Left renal pelvis (tissue), 4 donors: ENCODE results near the gene EHHADH. TPM values are rescaled to one million over a fixed set of nuclear protein-coding genes. Genes with fewer than 3 reads are reported as not detected.
"Not testable (repeated sequence)": the region's sequence is repeated elsewhere in the genome, so short reads cannot be mapped to it uniquely, and the experiment has no call there.

Experiments
- DNase-seq, 4 donors: peaks; one replicate each; pipeline ENCODE4 v3.0.0-alpha.2; 2013; ENCODE audit warnings: low read depth in 4 of 4, low spot score in 3 of 4
- polyA plus RNA-seq, 4 donors: library from polyadenylated mRNA; unstranded; fragments of 120-200 nt; gene quantifications; one replicate each; pipeline ENCODE4 v1.2.1, GENCODE V29; 2013; ENCODE audit not compliant: insufficient read length in 4 of 4

The EHHADH gene
- polyA plus RNA-seq, 4 donors = 6.6 to 27.3 (median 24.4) TPM

DNA sequence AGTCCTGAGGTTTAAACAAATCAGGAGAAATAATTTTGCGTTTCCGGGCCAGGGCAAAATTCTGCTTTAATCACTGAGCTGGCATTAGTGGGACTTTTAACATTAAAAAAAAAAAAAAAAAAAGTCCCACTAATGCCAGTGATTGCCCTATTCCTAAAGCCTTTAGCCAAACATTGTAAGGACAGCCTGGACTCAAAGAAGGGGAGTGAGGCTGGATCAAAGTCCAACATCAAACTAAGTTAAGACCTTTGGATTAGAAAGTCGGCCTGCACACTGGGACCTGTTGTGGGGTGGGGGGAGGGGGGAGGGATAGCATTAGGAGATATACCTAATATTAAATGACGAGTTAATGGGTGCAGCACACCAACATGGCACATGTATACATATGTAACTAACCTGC is 716 bp downstream of the EHHADH start:
- DNase-seq = not testable (repeated sequence)

DNA sequence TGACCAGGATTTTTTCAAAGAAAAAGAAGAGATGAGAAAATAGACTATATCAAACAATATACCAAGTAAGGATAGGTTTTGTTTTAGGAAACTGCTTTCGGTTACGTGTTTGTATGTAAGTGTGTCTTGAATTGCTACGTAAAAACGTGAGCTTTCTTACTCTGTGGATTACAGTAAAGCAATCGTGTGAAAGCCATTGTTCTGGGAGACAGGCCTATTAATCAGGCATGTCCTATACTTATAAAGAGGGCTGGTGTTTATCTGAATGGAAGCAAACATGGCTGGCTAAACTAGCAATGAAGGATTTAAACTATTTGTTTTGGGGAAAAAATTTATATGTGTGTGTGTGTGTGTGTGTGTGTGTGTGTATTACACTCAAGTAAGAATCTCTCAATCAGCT is 2.6 kb downstream of the EHHADH start:
- DNase-seq = no peak

GRCh38 chr3:185250653-185251052 is 3.2 kb downstream of the EHHADH start:
- no peak for DNase-seq

DNA sequence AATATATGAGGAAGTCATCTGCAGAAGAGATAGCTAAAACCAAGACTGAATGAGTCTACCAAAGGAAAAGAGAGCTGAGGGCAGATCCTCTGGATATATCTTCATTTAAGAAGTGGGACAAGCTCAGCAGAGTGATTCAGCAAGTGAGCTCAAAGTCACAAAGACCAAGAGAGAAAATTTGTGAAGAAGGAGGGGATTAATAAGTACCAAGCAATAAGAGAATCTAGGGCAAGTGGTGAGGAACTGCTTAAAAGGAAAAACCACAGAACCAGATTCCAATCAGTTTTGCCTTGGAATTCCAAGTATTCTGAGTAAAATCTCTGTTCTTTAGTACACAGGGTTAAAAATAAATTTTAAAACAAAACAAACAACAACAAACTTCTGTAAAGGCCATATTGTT is 3.6 kb downstream of the EHHADH start:
- no peak for DNase-seq

DNA sequence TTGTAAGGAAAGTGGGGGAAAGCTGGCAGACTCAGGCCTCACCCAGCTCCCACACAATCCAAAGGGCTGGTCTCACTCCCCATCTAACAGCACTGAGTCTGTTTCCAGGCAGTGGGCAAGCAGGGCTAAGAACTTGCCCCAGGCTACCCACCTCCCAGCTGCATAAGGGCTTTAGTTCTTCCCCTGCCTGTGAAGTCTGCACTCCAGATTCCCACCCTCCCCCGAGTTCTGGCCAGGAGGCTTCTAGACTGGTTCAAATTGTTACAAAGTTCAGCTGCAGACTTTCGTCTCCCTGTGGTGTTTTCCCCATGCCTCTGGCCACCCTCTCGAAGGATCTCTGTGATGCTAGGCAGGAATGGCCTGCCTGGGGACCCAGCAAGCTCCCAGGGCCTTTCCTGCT is 11.2 kb downstream of the EHHADH start:
- DNase-seq = no peak

DNA sequence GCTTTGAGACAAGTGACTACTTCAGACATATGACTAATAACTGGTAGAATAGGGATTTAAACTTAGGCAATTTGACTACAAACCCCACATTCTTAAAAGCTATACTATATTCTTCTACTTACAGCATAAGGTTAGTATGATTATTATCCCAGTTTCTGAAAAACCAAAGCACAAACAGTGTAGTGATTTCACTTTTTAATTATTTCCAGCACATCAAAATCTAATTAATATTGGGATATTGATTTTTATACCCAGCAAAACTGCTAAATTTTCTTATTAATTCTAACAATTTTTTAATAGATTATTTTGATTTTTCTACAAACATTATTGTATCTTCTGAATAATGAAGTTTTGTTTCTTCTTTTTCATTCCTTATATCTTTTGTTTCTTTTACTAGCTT is 16.9 kb downstream of the EHHADH start:
- no peak for DNase-seq

DNA sequence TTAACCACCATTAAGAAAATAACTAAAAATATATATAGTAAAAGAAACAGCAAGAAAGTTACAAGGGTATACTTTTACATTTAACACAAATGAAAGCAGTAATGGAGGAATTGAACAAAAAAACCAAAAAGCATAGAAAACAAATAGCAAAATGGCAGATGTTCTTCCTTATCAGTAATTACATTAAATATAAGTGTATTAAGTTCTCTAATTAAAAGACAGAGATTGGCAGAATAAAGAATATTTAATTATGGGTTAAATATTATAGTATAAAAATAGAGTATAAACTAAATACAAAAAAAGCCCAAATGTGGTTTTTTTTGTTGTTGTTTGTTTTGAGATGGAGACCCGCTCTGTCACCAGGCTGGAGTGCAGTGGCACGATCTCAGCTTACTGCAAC is 20.5 kb downstream of the EHHADH start:
- no peak for DNase-seq

DNA sequence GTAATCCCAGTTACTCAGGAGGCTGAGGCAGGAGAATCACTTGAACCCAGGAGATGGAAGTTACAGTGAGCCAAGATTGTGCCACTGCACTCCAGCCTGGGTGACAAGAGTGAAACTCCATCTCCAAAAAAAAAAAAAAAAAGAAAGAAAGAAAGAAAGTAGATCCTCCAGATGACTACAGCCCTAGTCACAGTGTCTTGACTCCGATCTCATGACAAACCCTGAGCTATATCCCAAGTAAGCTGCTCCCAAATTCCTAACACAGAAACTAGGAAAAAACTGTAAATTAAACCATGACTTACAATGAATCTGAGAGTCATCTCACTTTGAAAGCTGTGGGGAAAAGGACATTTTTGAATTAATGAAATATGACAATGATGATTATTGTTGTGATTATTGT is 27.3 kb downstream of the EHHADH start:
- DNase-seq = not testable (repeated sequence)

DNA sequence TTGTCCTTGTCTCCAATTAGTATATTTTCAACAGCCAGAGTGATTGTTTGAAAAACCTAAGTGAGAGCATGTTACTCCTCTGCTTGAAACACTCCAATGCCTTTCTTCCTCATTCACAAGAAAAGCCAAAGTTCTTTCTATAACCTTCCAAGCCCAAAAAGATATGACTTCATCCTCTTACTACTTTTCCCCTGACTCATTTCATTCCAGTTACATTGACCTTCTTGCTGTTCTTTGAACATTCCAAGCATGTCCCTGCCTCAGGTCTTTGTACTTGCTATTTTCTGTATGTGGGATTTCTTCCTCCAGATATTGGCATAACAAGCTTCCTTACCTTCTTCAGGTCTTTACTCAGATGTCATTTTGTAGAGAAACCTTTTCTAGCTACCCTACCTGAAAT is 28.3 kb downstream of the EHHADH start:
- DNase-seq = no peak

GRCh38 chr3:185225080-185225479 is 28.8 kb downstream of the EHHADH start:
- no peak for DNase-seq

DNA sequence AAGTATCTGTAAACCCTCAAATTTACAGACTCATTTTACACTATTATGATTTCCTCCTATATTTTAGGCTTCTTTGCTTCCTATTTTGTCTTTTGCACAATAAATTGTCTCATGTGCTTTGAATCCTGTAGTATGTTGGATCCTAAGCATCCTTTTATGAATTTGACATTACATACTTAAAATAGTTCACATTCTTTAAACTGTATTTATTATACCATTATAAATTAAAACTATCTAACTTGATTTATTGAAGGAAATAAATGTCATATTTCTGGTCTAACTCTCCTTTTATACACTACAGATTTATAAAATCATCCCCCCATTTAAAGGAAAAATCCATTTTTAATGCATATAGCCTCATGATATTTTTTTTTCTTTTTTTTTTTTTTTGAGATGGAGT is 32.6 kb downstream of the EHHADH start:
- DNase-seq = no peak

GRCh38 chr3:185216607-185216958 is 37.3 kb downstream of the EHHADH start:
- DNase-seq = no peak

DNA sequence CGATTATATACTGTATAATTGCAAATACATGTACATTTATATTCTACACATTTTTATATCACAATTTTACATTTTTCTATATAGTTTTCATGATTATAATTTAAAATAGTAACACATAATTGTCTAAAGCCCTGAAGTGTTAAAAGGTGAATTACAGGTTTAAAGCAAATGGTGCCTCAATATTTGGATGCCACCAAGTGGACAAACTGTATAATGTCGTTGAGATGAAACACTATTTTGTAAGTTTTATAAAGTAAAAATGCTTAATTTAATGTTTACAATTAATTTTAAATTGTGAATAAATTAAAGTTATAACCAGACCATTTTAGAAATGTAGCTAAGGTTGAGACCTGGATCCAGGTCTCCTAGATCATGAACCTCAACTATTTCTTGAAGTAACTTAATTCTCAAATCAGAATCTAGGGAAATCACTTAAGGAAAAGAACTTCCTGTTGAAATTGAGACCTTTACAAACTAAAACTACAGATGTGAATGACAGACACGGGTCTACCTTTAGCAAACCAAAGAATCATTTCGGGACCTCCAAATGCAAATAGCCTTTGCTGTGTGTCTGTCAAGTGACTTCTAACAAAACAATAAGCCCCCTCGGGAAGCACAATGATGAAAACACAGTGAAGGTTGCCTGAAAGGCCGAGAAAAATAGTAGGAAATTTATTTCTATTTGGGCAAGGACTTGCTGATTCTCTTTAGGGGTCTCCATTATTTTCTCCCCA is 37.8 kb downstream of the EHHADH start:
- DNase-seq = peak in 1 of 4 donors; percentile 15

- no peak for DNase-seq
Measured at GRCh38 chr3:185212559-185212958, 41.3 kb downstream of the EHHADH start.

DNA sequence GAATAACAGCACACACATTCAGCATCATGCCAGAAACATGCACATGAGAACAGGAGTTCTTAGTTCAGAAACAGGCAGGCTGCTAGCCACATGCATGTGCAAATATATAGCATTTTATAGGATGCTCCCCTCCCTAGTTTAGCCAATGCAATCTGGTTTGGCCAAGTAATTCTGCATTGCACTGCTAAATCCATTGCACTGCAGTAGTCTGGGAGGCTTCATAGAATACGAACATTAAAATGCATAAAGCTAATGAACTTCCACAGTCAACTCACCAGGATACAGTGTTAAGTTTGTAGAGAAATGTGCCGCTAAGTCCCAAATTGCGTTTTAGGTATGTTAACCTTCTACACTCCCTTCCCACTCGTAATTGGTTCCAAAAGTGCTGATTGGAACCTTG is 41.8 kb downstream of the EHHADH start:
- DNase-seq = no peak

DNA sequence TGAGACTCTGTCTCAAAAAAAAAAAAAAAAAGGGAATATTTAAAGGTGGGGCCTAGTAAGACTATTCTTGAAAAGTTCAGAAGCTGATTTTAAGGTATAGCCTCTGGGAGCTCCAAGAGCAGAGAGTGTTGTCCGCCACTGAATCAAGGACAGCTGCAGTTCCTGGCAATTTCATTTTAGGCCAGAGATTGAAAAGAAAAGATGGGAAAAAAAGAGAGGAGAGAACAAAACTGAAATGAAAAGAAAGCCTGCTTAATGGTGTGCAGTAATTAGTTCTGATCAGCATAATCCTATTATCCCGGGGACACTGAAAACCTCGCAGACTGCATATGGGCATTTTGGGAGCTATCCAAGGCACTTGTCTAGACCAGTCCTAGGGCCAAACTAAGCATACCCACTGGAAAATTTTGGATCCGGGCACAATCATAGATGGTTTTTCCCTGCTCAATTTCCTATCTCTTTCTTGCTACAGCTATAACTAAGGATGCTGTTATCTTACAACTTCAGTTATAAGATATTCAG is 43.2 kb downstream of the EHHADH start:
- no peak for DNase-seq

- no peak for DNase-seq
Measured at GRCh38 chr3:185208823-185209222, 45.0 kb downstream of the EHHADH start.

- DNase-seq = peak in 1 of 4 donors; percentile 4
Measured at GRCh38 chr3:185207931-185208746, 45.7 kb downstream of the EHHADH start.

GRCh38 chr3:185207481-185207880 is 46.4 kb downstream of the EHHADH start:
- no peak for DNase-seq

DNA sequence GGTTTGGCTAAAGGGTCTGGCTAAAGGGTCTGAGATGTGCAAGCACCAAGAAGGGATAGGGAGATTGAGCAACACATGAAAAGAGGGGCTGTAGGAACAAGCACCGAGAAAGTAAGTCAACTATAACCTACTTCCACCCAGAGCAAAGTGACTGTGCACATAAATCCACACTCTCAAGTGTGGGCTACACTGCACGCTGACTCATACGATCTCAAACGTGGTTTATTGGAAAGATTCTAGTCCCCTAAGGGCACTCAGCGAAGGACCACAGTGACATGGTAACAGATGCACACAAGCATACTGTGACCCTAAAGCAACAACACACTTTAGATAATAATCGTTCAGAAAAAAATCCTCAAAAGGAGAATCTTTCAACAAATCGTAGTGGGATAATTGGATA is 48.0 kb downstream of the EHHADH start:
- DNase-seq = no peak

GRCh38 chr3:185204894-185205293 is 49.0 kb downstream of the EHHADH start:
- no peak for DNase-seq

- DNase-seq = no peak
Measured at GRCh38 chr3:185200639-185201038, 53.2 kb downstream of the EHHADH start.
